GM12892 (cell line): ENCODE measurements around the gene WDFY2.
"Not testable (repeated sequence)": the region's sequence is repeated elsewhere in the genome, so short reads cannot be mapped to it uniquely, and the experiment has no call there.

Experiments
- POLR2A ChIP-seq: IDR thresholded peaks from 2 replicates; pipeline ENCODE4 v1.6.1; 2011; ENCODE audit warnings: low read depth, low read length, control low read depth
- TAF1 ChIP-seq: IDR thresholded peaks from 2 replicates; pipeline ENCODE4 v1.6.1; 2011; ENCODE audit warnings: low read depth, mild to moderate bottlenecking, control low read depth, low read length, borderline replicate concordance

GRCh38 chr13:51652193-51652592 is 67.9 kb downstream of the WDFY2 start:
- TF ChIP-seq TAF1, POLR2A: not testable (repeated sequence)
